Breast epithelium (tissue), 3 donors: ENCODE data around the gene SERINC5.

Source experiments
- POLR2A ChIP-seq: fragments of 450-650 bp; IDR thresholded peaks from one replicate; pipeline ENCODE4 v1.6.1; 2016; ENCODE audit warnings: antibody characterized with exemption, mild to moderate bottlenecking, moderate library complexity
- TF ChIP-seq, protein P1 (sequence below), 3 donors: fragments of 450-650 bp; IDR thresholded peaks; one replicate each; pipeline ENCODE4 v1.5.1; 2016 to 2017; ENCODE audit warnings: antibody characterized with exemption in 3 of 3, mild to moderate bottlenecking in 3 of 3, moderate library complexity in 3 of 3

- TF ChIP-seq, protein P1, sequence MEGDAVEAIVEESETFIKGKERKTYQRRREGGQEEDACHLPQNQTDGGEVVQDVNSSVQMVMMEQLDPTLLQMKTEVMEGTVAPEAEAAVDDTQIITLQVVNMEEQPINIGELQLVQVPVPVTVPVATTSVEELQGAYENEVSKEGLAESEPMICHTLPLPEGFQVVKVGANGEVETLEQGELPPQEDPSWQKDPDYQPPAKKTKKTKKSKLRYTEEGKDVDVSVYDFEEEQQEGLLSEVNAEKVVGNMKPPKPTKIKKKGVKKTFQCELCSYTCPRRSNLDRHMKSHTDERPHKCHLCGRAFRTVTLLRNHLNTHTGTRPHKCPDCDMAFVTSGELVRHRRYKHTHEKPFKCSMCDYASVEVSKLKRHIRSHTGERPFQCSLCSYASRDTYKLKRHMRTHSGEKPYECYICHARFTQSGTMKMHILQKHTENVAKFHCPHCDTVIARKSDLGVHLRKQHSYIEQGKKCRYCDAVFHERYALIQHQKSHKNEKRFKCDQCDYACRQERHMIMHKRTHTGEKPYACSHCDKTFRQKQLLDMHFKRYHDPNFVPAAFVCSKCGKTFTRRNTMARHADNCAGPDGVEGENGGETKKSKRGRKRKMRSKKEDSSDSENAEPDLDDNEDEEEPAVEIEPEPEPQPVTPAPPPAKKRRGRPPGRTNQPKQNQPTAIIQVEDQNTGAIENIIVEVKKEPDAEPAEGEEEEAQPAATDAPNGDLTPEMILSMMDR (IDR thresholded peaks at IDR 0.05) = no peak
- no peak for TF ChIP-seq POLR2A
These were observed 80.5 kb downstream of the SERINC5 start for GRCh38 chr5:80175337-80175736.
